Osteoblast (primary cell): ENCODE data around the gene CCDC174. TPM values are rescaled to one million over a fixed set of nuclear protein-coding genes. Genes with fewer than 3 reads are reported as not detected.

Experiments used
- DNase-seq: peaks from one replicate; pipeline ENCODE4 v3.0.0; 2011; ENCODE audit warnings: low spot score, mixed read lengths; ENCODE audit not compliant: insufficient read length; ENCODE audit errors: missing footprints
- H2AFZ ChIP-seq: 2 replicates; pipeline ENCODE4 v1.6.0; 2011; ENCODE audit warnings: mild to moderate bottlenecking, low read length
- H3K27ac ChIP-seq: 2 replicates; pipeline ENCODE4 v1.5.1; 2011; ENCODE audit warnings: mild to moderate bottlenecking, low read depth, low read length, moderate library complexity
- H3K27me3 ChIP-seq: 2 replicates; pipeline ENCODE4 v1.6.0; 2012; ENCODE audit warnings: mild to moderate bottlenecking, control low read depth, inconsistent platforms, low read length, moderate library complexity; ENCODE audit not compliant: insufficient read depth
- H3K36me3 ChIP-seq: 2 replicates; pipeline ENCODE4 v1.5.1; 2011; ENCODE audit warnings: mild to moderate bottlenecking, low read length, control low read depth, moderate library complexity; ENCODE audit not compliant: insufficient read depth
- H3K4me1 ChIP-seq: 2 replicates; pipeline ENCODE4 v1.5.1; 2011; ENCODE audit warnings: mild to moderate bottlenecking, low read length, control low read depth, moderate library complexity; ENCODE audit not compliant: insufficient read depth
- H3K4me2 ChIP-seq: 2 replicates; pipeline ENCODE4 v1.6.0; 2011; ENCODE audit warnings: mild to moderate bottlenecking, low read length; ENCODE audit not compliant: insufficient read depth
- H3K4me3 ChIP-seq: fragments of 200-600 bp; sonication (generic); 3 replicates; pipeline ENCODE4 v1.5.1; 2012; ENCODE audit warnings: mild to moderate bottlenecking, low read length, inconsistent platforms; ENCODE audit not compliant: insufficient read depth
- H3K79me2 ChIP-seq: 2 replicates; pipeline ENCODE4 v1.6.0; 2012; ENCODE audit warnings: mild to moderate bottlenecking, low read length, control low read depth, inconsistent platforms; ENCODE audit not compliant: insufficient read depth
- H3K9me3 ChIP-seq: 2 replicates; pipeline ENCODE4 v1.5.1; 2011; ENCODE audit warnings: low read depth, low read length, control low read depth
- H4K20me1 ChIP-seq: 2 replicates; pipeline ENCODE4 v1.6.0; 2012; ENCODE audit warnings: mild to moderate bottlenecking, low read length, control low read depth; ENCODE audit not compliant: insufficient read depth
- total RNA-seq: library from RNA; depleted of rRNA; stranded (reverse); fragments of >200 nt; gene quantifications from 2 replicates; pipeline ENCODE4 v1.2.3, GENCODE V29; 2012
- TF ChIP-seq, protein P1 (sequence below): IDR thresholded peaks from 2 replicates; pipeline ENCODE4 v1.5.1; 2011; ENCODE audit warnings: mild to moderate bottlenecking, low read depth, low read length, moderate library complexity; ENCODE audit errors: extremely low read depth

Gene CCDC174
- total RNA-seq, 1 donor, result 14.5 TPM

DNA sequence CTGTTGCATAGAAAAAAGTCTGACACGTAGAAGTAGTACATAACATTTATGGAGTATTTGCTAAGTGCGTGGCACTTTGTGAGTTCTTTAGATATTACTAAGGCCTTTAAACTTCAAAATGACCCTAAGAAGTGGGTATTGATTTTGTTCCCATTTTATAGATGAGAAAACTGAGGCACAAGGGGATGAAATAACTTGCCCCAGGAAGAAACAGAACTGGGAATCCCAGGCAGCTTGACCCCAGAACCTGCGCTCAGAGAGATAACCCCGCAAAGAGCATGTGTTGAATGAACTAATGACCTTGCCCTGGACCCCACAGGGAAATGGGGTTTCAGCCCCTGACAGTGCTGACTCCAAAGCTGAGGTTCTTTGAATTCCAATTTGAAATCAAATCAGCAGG lies 30.5 kb upstream of the CCDC174 start:
- Histone ChIP-seq H3K4me3 (no peak overlapping the region), H3K27ac (no peak overlapping the region), H3K79me2 (no peaks in the 10 kb centered on the region), H3K9me3 (no peaks in the 10 kb centered on the region), H2AFZ (no peak overlapping the region), H3K4me1 (no peaks in the 10 kb centered on the region), H4K20me1 (no peaks in the 10 kb centered on the region), H3K4me2 (no peak overlapping the region), H3K27me3 (peaks cover 13% of the 10 kb centered on the region), H3K36me3 (no peaks in the 10 kb centered on the region)
- TF ChIP-seq, protein P1, sequence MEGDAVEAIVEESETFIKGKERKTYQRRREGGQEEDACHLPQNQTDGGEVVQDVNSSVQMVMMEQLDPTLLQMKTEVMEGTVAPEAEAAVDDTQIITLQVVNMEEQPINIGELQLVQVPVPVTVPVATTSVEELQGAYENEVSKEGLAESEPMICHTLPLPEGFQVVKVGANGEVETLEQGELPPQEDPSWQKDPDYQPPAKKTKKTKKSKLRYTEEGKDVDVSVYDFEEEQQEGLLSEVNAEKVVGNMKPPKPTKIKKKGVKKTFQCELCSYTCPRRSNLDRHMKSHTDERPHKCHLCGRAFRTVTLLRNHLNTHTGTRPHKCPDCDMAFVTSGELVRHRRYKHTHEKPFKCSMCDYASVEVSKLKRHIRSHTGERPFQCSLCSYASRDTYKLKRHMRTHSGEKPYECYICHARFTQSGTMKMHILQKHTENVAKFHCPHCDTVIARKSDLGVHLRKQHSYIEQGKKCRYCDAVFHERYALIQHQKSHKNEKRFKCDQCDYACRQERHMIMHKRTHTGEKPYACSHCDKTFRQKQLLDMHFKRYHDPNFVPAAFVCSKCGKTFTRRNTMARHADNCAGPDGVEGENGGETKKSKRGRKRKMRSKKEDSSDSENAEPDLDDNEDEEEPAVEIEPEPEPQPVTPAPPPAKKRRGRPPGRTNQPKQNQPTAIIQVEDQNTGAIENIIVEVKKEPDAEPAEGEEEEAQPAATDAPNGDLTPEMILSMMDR, result no peak
- DNase-seq, result no peak

DNA sequence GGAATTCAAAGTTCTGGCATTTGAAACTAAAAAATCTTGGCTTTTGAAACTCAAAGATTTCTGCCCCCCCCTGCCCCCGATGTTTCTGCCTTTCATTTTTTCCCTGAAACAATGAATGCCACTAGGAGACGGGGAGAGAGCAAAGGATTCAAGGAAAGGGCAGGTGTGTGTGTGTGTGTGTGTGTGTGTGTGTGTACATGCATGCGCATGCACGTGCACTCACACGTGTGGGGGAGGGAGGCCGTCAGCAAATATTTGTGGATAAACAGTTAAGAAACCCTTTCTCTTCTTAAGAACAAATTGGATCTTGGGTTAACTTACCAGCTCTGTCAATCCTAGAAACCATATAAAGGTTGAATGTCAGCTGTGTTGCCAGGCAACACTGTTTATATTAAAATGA lies 29.2 kb upstream of the CCDC174 start:
- Histone ChIP-seq H3K9me3 (no peaks in the 10 kb centered on the region), H3K4me2 (no peak overlapping the region), H2AFZ (no peak overlapping the region), H3K4me3 (no peak overlapping the region), H3K79me2 (no peaks in the 10 kb centered on the region), H3K36me3 (no peaks in the 10 kb centered on the region), H4K20me1 (no peaks in the 10 kb centered on the region), H3K4me1 (peaks cover 4% of the 10 kb centered on the region), H3K27ac (no peak overlapping the region), H3K27me3 (peaks cover 13% of the 10 kb centered on the region)
- TF ChIP-seq, protein P1, result no peak
- DNase-seq, result no peak

DNA sequence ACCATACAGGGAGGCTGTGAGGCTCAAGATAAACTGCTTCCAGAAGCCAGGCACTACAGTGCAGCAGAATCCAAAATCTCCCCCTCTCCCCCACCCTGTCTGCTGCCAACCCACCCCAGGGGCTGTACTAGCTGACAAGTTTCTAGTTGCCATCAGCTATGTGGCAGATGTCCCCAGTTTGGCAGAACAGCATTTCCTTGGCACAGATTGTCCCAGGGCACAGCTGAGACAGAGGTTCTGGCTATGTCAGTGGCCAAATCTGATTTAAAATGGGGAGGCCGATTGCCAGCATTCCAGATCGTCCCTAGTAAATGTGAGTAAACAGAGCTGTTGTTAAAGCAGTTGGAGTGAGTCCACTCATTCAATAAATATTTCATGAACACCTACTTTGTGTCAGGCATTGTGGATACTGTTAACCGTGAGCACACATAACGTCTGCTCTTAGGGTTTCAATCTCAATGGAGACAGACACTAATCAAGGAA lies 28.0 kb upstream of the CCDC174 start:
- Histone ChIP-seq H3K27me3 (peaks cover 13% of the 10 kb centered on the region), H3K9me3 (no peaks in the 10 kb centered on the region), H3K79me2 (no peaks in the 10 kb centered on the region), H4K20me1 (no peaks in the 10 kb centered on the region), H3K4me3 (no peak overlapping the region), H3K4me2 (no peak overlapping the region), H3K27ac (no peak overlapping the region), H3K36me3 (no peaks in the 10 kb centered on the region), H3K4me1 (peaks cover 4% of the 10 kb centered on the region), H2AFZ (no peak overlapping the region)
- no peak for DNase-seq
- TF ChIP-seq, protein P1, result no peak

DNA sequence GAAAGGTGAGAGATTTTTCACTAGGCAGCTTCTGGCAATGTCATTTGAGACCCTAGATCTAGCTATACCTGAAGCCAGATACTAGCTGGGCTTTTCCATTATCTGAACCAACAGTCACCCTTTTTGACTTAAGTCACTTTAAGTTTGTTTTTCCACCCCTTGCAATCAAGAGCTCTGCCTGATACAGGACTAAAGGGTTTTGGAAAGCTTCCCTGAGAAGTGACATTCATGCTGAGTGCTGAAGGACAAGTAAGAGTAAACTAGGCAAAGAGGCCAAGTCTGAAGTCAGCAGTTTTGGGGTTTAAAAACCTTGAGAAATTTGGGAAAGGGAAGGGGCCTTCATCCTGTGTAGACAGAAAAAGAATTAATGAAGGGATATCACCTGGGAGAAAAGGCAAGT lies 27.1 kb upstream of the CCDC174 start:
- no peaks in the 10 kb centered on the region for H3K79me2 ChIP-seq
- no peaks in the 10 kb centered on the region for H4K20me1 ChIP-seq
- H3K27me3 ChIP-seq, result peaks cover 6% of the 10 kb centered on the region
- no peaks in the 10 kb centered on the region for H3K9me3 ChIP-seq
- no peak for DNase-seq
- peaks cover 4% of the 10 kb centered on the region for H3K4me1 ChIP-seq
- TF ChIP-seq, protein P1, result no peak
- no peak overlapping the region for H2AFZ ChIP-seq
- H3K4me3 ChIP-seq, result no peak overlapping the region
- H3K36me3 ChIP-seq, result no peaks in the 10 kb centered on the region
- H3K27ac ChIP-seq, result no peak overlapping the region
- no peak overlapping the region for H3K4me2 ChIP-seq
